ENCODE measurements around the gene PBX1.
"Not testable (repeated sequence)": the region's sequence is repeated elsewhere in the genome, so short reads cannot be mapped to it uniquely, and the experiment has no call there.

The PBX1 gene

GRCh38 chr1:164592634-164593033 lies 33.6 kb downstream of the PBX1 start:
- no peak for DNase-seq

- DNase-seq, result no peak
Measured at GRCh38 chr1:164595212-164595611, 36.2 kb downstream of the PBX1 start.

- DNase-seq, result no peak
Measured at GRCh38 chr1:164596172-164596571, 37.2 kb downstream of the PBX1 start.

GRCh38 chr1:164598719-164599118 lies 39.7 kb downstream of the PBX1 start:
- DNase-seq, result no peak

GRCh38 chr1:164599272-164599671 lies 40.3 kb downstream of the PBX1 start:
- DNase-seq, result no peak

- DNase-seq, result no peak
Measured at GRCh38 chr1:164601399-164602100, 42.6 kb downstream of the PBX1 start.

- DNase-seq, result peak; percentile 76
Measured at GRCh38 chr1:164602101-164602422, 43.1 kb downstream of the PBX1 start.

- DNase-seq, result peak; percentile 37
Measured at GRCh38 chr1:164602480-164603093, 43.6 kb downstream of the PBX1 start.

GRCh38 chr1:164603805-164604204 lies 44.8 kb downstream of the PBX1 start:
- not testable (repeated sequence) for DNase-seq

GRCh38 chr1:164604541-164604940 lies 45.6 kb downstream of the PBX1 start:
- DNase-seq, result no peak

GRCh38 chr1:164605254-164606091 lies 46.5 kb downstream of the PBX1 start:
- DNase-seq, result no peak

- DNase-seq, result no peak
Measured at GRCh38 chr1:164607351-164607750, 48.4 kb downstream of the PBX1 start.

GRCh38 chr1:164608651-164609057 lies 49.7 kb downstream of the PBX1 start:
- DNase-seq, result no peak

- DNase-seq, result no peak
Measured at GRCh38 chr1:164609089-164609488, 50.1 kb downstream of the PBX1 start.

GRCh38 chr1:164610538-164611222 lies 51.7 kb downstream of the PBX1 start:
- DNase-seq, result no peak

GRCh38 chr1:164611754-164612642 lies 53.0 kb downstream of the PBX1 start:
- peak; percentile 82 for DNase-seq

- DNase-seq, result no peak
Measured at GRCh38 chr1:164613176-164613575, 54.2 kb downstream of the PBX1 start.

- DNase-seq, result no peak
Measured at GRCh38 chr1:164614316-164614715, 55.3 kb downstream of the PBX1 start.

GRCh38 chr1:164617377-164618201 lies 58.6 kb downstream of the PBX1 start:
- DNase-seq, result no peak

GRCh38 chr1:164618202-164618564 lies 59.2 kb downstream of the PBX1 start:
- no peak for DNase-seq

- DNase-seq, result no peak
Measured at GRCh38 chr1:164619006-164619784, 60.2 kb downstream of the PBX1 start.
